IMR-90 (cell line): ENCODE measurements around the gene ARHGAP15. TPM values are rescaled to one million over a fixed set of nuclear protein-coding genes. Genes with fewer than 3 reads are reported as not detected.

Experiments used
- ATAC-seq: fragments of 200-7000 bp; cut with Tn5 transposase; 2 replicates; pipeline ENCODE4 v1.9.1; 2020; ENCODE audit warnings: low read depth, mild to moderate bottlenecking, moderate library complexity
- BruUV-seq: library from RNA; stranded (reverse); fragments of 400-500 nt; replicated peaks from 2 replicates; lab custom pipeline; 2021; lab: Mats Ljungman, UMichigan
- CTCF ChIA-PET: fragments of 300-600 bp; formaldehyde crosslinking; extraction: SDS; loops from one replicate; lab custom pipeline; 2021; ENCODE audit warnings: antibody characterized with exemption; lab: Yijun Ruan, JAX
- POLR2A ChIA-PET: fragments of 300-600 bp; sonication (Branson Sonifier 250); formaldehyde crosslinking; loops from one replicate; lab custom pipeline; 2022; ENCODE audit warnings: antibody characterized with exemption; ENCODE audit not compliant: unreplicated experiment; lab: Charles Lee
- DNase-seq: peaks from one replicate; pipeline ENCODE4 v3.0.0; 2013
- H2AFZ ChIP-seq: replicated peaks from 2 replicates; pipeline ENCODE3; 2013; ENCODE audit warnings: low read length, mild to moderate bottlenecking; ENCODE audit not compliant: poor library complexity
- H2AK5ac ChIP-seq: 2 replicates; pipeline ENCODE4 v1.6.1; 2013; ENCODE audit warnings: low read depth, low read length, inconsistent platforms
- H2AK9ac ChIP-seq: replicated peaks from 2 replicates; pipeline ENCODE3; 2013; ENCODE audit warnings: mild to moderate bottlenecking, low read depth, low read length, moderate library complexity; ENCODE audit not compliant: poor library complexity
- H2BK120ac ChIP-seq: 2 replicates; pipeline ENCODE4 v1.6.1; 2013; ENCODE audit warnings: low read depth, low read length, inconsistent platforms
- H2BK15ac ChIP-seq: 3 replicates; pipeline ENCODE4 v1.6.1; 2013; ENCODE audit warnings: low read depth, low read length, inconsistent platforms
- H2BK20ac ChIP-seq: 2 replicates; pipeline ENCODE4 v1.6.1; 2013; ENCODE audit warnings: low read depth, mild to moderate bottlenecking, inconsistent platforms, low read length, moderate library complexity
- H2BK5ac ChIP-seq: 2 replicates; pipeline ENCODE4 v1.6.1; 2013; ENCODE audit warnings: mild to moderate bottlenecking, low read depth, low read length, inconsistent platforms; ENCODE audit not compliant: poor library complexity, severe bottlenecking
- H3K14ac ChIP-seq: replicated peaks from 2 replicates; pipeline ENCODE4 v1.6.1; 2013; ENCODE audit warnings: low read depth, low read length, inconsistent platforms
- H3K18ac ChIP-seq: 2 replicates; pipeline ENCODE4 v1.6.1; 2013; ENCODE audit warnings: low read depth, low read length, control low read depth
- H3K23ac ChIP-seq: 2 replicates; pipeline ENCODE4 v1.6.1; 2013; ENCODE audit warnings: low read depth, low read length, inconsistent platforms
- H3K27ac ChIP-seq: 2 replicates; pipeline ENCODE4 v1.5.1; 2013; ENCODE audit warnings: mild to moderate bottlenecking, control low read depth, low read length; ENCODE audit not compliant: insufficient read depth
- H3K27me3 ChIP-seq: 2 replicates; pipeline ENCODE4 v1.6.1; 2013; ENCODE audit warnings: low read length; ENCODE audit not compliant: control insufficient read depth, insufficient read depth
- H3K36me3 ChIP-seq: 2 replicates; pipeline ENCODE4 v1.6.1; 2013; ENCODE audit warnings: low read length, mixed read lengths; ENCODE audit not compliant: control insufficient read depth, insufficient read depth
- H3K4ac ChIP-seq: 2 replicates; pipeline ENCODE4 v1.6.1; 2013; ENCODE audit warnings: low read depth, low read length, inconsistent platforms
- H3K4me1 ChIP-seq: 2 replicates; pipeline ENCODE4 v1.6.1; 2013; ENCODE audit warnings: low read length, mixed read lengths; ENCODE audit not compliant: control insufficient read depth, insufficient read depth
- H3K4me2 ChIP-seq: 2 replicates; pipeline ENCODE4 v1.6.1; 2013; ENCODE audit warnings: low read depth, mild to moderate bottlenecking, control low read depth, low read length, moderate library complexity
- H3K4me3 ChIP-seq: 2 replicates; pipeline ENCODE4 v1.5.1; 2013; ENCODE audit warnings: low read depth, mild to moderate bottlenecking, control low read depth, low read length, moderate library complexity; ENCODE audit not compliant: insufficient read depth
- H3K56ac ChIP-seq: 2 replicates; pipeline ENCODE4 v1.6.1; 2013; ENCODE audit warnings: low read length, inconsistent platforms; ENCODE audit not compliant: insufficient read depth; ENCODE audit errors: extremely low read depth
- H3K79me1 ChIP-seq, 2 experiments: 2 replicates each; pipeline ENCODE4 v1.6.1; 2013; ENCODE audit warnings: low read length in 2 of 2, inconsistent platforms in 1 of 2, low read depth in 1 of 2
- H3K9ac ChIP-seq: 2 replicates; pipeline ENCODE4 v1.6.1; 2013; ENCODE audit warnings: low read depth, low read length, control low read depth
- H3K9me1 ChIP-seq: 2 replicates; pipeline ENCODE4 v1.6.1; 2013; ENCODE audit warnings: low read length, inconsistent platforms; ENCODE audit not compliant: insufficient read depth
- H3K9me3 ChIP-seq: 2 replicates; pipeline ENCODE4 v1.6.1; 2013; ENCODE audit warnings: low read length; ENCODE audit not compliant: control insufficient read depth, insufficient read depth
- H4K20me1 ChIP-seq: 2 replicates; pipeline ENCODE4 v1.6.1; 2013; ENCODE audit warnings: low read length, inconsistent platforms; ENCODE audit not compliant: insufficient read depth
- H4K5ac ChIP-seq: 2 replicates; pipeline ENCODE4 v1.6.1; 2013; ENCODE audit warnings: mild to moderate bottlenecking, low read depth, low read length, control low read depth
- H4K8ac ChIP-seq, 2 experiments: 2 replicates each; pipeline ENCODE4 v1.6.1; 2013; ENCODE audit warnings: low read depth in 2 of 2, low read length in 2 of 2, control low read depth in 1 of 2, inconsistent platforms in 1 of 2
- H4K91ac ChIP-seq: 2 replicates; pipeline ENCODE4 v1.6.1; 2013; ENCODE audit warnings: low read depth, low read length, inconsistent platforms; ENCODE audit not compliant: insufficient read depth
- ELK1 ChIP-seq: fragments of 150-350 bp; IDR thresholded peaks from 2 replicates; pipeline ENCODE4 v1.6.1; 2016; ENCODE audit warnings: low read depth, mild to moderate bottlenecking, low read length, moderate library complexity, borderline replicate concordance
- WGBS, 2 experiments: methylation state at CpG; one replicate each; pipeline versions ENCODE4 v1.1.5 to v1.1.7; 2013; ENCODE audit warnings: missing lambda C conversion rate in 2 of 2; ENCODE audit not compliant: insufficient read length in 1 of 2; ENCODE audit errors: extremely low coverage in 2 of 2; 5-methylcytosine and 5-hydroxymethylcytosine counted together
- dilution Hi-C: fragments of 300-500 bp; cut with HindIII; formaldehyde crosslinking; loops from one replicate; pipeline ENCODE4 v1.14.3; 2018; ENCODE audit warnings: low sequenced_read_pairs; ENCODE audit not compliant: unreplicated experiment
- in situ Hi-C: fragments of 300-500 bp; cut with MboI; formaldehyde crosslinking; loops from 3 replicates; pipeline ENCODE4 v1.14.3; 2019; ENCODE audit warnings: low sequenced_read_pairs, inconsistent platforms, mixed read lengths
- intact Hi-C: fragments of 100-400 bp; cut with micrococcal nuclease; formaldehyde crosslinking; loops from 2 replicates; pipeline ENCODE4 v1.10.0; 2022
- polyA plus RNA-seq, 3 experiments: library from polyadenylated mRNA; depleted of rRNA; stranded (reverse); fragments of >200 nt; gene quantifications; 2 replicates each; pipeline ENCODE4 v1.2.3, GENCODE V29; 2012; ENCODE audit warnings: low replicate concordance in 1 of 3
- total RNA-seq: library from RNA; depleted of rRNA; stranded (reverse); fragments of >200 nt; gene quantifications from 2 replicates; pipeline ENCODE4 v1.2.3, GENCODE V29; 2012

Gene ARHGAP15
- total and polyA plus RNA-seq, 2 of the 4 experiments (the other 2 are of a cell fraction), result not detected

- no peak for TF ChIP-seq ELK1
- no peak overlapping the region for H2AK5ac ChIP-seq
- H3K4me3 ChIP-seq, result no peak overlapping the region
- no peaks in the 10 kb centered on the region for H3K9me1 ChIP-seq
- no peak overlapping the region for H2BK120ac ChIP-seq
- no peaks in the 10 kb centered on the region for H4K20me1 ChIP-seq
- H3K4me2 ChIP-seq, result no peak overlapping the region
- no peak overlapping the region for H2AK9ac ChIP-seq
- DNase-seq (no peak), ATAC-seq (no peak)
- H3K14ac ChIP-seq, result no peak overlapping the region
- H3K4me1 ChIP-seq, result no peaks in the 10 kb centered on the region
- H3K27ac ChIP-seq, result no peak overlapping the region
- no peak overlapping the region for H2AFZ ChIP-seq
- no peak overlapping the region for H2BK15ac ChIP-seq
- no peak overlapping the region for H3K23ac ChIP-seq
- no peak overlapping the region for H2BK5ac ChIP-seq
- no peak overlapping the region for H3K4ac ChIP-seq
- no CpG with 5 or more reads among the region's 4 CpGs for WGBS, 2 experiments
- CTCF ChIA-PET, result no interaction called here
- dilution Hi-C loops (no loop called here), in situ Hi-C loops (no loop called here), intact Hi-C loops (no loop called here)
- H4K91ac ChIP-seq, result no peak overlapping the region
- no peak overlapping the region for H2BK20ac ChIP-seq
- no peaks in the 10 kb centered on the region for H3K36me3 ChIP-seq
- no peak overlapping the region for H3K18ac ChIP-seq
- no peaks in the 10 kb centered on the region for H3K9me3 ChIP-seq
- H3K79me1 ChIP-seq, result no peaks in the 10 kb centered on the region
- POLR2A ChIA-PET, result no interaction called here
- H3K27me3 ChIP-seq, result no peaks in the 10 kb centered on the region; the same call in 1 of the 2 replicates
- H3K9ac ChIP-seq, result no peak overlapping the region
- H4K5ac ChIP-seq, result no peak overlapping the region
- BruUV-seq, result no TSS peak
- no peak overlapping the region for H3K56ac ChIP-seq
- no peak overlapping the region for H4K8ac ChIP-seq
Measured at GRCh38 chr2:143415571-143415970, 286.4 kb downstream of the ARHGAP15 start.
